Measurements from ENCODE around the gene NCAM1. TPM values are rescaled to one million over a fixed set of nuclear protein-coding genes. Genes with fewer than 3 reads are reported as not detected.
A peak's percentile ranks its signal among the peaks of the same experiment; 100 is the strongest.

NCAM1 gene
- total and polyA plus RNA-seq, 9 of the 15 experiments (the other 6 are each of a cell fraction or from before 2014, with no cell fraction given): 0.09 to 0.23 TPM; not detected in 7

GRCh38 chr11:113314389-113315301, 353.4 kb downstream of the NCAM1 start, which contains the start of gene TTC12 (continued):
- TF ChIP-seq RAD21 (CRISPR knock-in tag; conservative IDR thresholded peaks at IDR 0.05 in 1 of 2, IDR thresholded peaks at IDR 0.05 in 1 of 2): no peak
- no peak for TF ChIP-seq ZNF316 (IDR thresholded peaks at IDR 0.05)
- TF ChIP-seq SIN3B (IDR thresholded peaks at IDR 0.05; ENCODE audit: low read depth): peak; percentile 54
- peak; percentile 48; the same call in 1 of the 2 replicates for TF ChIP-seq RB1 (IDR thresholded peaks at IDR 0.05; ENCODE audit: low read depth)
- no peak for TF ChIP-seq PREB (CRISPR knock-in tag; IDR thresholded peaks at IDR 0.05)
- peak; percentile 93 for TF ChIP-seq RFX1 (IDR thresholded peaks at IDR 0.05)
- TF ChIP-seq YY1 (IDR thresholded peaks at IDR 0.05; ENCODE audit: borderline replicate concordance in 1 of 3, control insufficient read depth in 1 of 3, extremely low read depth in 1 of 3, insufficient read depth in 3 of 3, insufficient read length in 1 of 3, insufficient replicate concordance in 2 of 3, low read depth in 1 of 3, low read length in 2 of 3): peak in 2 of 3 experiments; percentile 16 to 48
- TF ChIP-seq KDM5B (IDR thresholded peaks at IDR 0.05; ENCODE audit: insufficient replicate concordance, low read depth, low read length): peak; percentile 19
- TF ChIP-seq, protein P1, sequence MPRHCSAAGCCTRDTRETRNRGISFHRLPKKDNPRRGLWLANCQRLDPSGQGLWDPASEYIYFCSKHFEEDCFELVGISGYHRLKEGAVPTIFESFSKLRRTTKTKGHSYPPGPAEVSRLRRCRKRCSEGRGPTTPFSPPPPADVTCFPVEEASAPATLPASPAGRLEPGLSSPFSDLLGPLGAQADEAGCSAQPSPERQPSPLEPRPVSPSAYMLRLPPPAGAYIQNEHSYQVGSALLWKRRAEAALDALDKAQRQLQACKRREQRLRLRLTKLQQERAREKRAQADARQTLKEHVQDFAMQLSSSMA (CRISPR knock-in tag; IDR thresholded peaks at IDR 0.05): no peak
- no peak for TF ChIP-seq HNRNPUL1 (IDR thresholded peaks at IDR 0.05; ENCODE audit: low read length)
- TF ChIP-seq ZNF589 (CRISPR knock-in tag; IDR thresholded peaks at IDR 0.05; ENCODE audit: low read depth): no peak
- peak; percentile 65; the same call in 1 of the 2 replicates for TF ChIP-seq CTBP1 (IDR thresholded peaks at IDR 0.05; ENCODE audit: borderline replicate concordance)
- TF ChIP-seq ZNF695 (CRISPR knock-in tag; IDR thresholded peaks at IDR 0.05): no peak
- peak; percentile 65 for TF ChIP-seq ZBTB40 (IDR thresholded peaks at IDR 0.05)
- TF ChIP-seq ZBTB40 (CRISPR knock-in tag; IDR thresholded peaks at IDR 0.05): no peak

Measured in K562 (cell line).